HG02884 (cell line): Measurements from ENCODE around the gene SPCS2.
"Not testable (repeated sequence)": the region's sequence is repeated elsewhere in the genome, so short reads cannot be mapped to it uniquely, and the experiment has no call there.

ENCODE experiments used
- ATAC-seq: cut with Tn5 transposase; IDR thresholded peaks from one replicate; pipeline ENCODE4 v1.9.1; 2021; ENCODE audit warnings: mild to moderate bottlenecking, moderate library complexity; ENCODE audit not compliant: unreplicated experiment

SPCS2 gene

DNA sequence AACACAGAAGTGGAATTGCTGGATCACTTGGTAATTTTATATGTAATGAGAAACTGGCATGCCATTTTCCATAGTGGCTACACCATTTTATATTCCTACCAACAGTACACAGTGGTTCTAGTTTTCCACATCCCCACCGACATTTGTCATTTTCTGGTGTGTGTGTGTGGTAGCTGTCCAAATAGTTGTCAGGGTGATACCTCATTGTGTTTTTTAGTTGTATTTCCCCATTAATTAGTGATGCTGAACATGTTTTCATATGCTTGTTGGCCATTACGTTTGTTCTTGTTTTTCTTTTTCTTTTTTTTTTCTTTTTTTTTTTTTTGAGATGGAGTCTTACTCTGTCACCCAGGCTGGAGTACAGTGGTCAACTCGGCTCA, 51.9 kb downstream of the SPCS2 start:
- ATAC-seq: no peak

DNA sequence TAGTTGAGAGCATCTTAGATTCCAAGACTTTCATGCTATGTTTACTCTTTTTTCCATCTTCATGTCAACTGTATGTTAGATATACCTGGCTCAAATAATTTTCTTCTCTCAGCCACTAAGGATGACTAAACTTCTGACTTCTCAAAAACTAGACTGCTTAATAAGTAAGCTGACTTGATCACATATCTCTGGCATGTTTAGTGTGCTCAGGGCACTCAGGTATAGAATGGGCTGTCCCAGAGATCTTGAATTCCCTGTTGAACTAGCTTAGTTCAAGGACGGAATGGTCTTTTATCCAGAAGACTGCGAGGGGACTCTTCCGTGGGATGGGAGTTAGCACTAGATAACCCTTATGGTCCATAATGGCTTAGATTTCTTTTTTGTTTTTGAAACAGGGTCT, 52.6 kb downstream of the SPCS2 start:
- ATAC-seq: no peak

DNA sequence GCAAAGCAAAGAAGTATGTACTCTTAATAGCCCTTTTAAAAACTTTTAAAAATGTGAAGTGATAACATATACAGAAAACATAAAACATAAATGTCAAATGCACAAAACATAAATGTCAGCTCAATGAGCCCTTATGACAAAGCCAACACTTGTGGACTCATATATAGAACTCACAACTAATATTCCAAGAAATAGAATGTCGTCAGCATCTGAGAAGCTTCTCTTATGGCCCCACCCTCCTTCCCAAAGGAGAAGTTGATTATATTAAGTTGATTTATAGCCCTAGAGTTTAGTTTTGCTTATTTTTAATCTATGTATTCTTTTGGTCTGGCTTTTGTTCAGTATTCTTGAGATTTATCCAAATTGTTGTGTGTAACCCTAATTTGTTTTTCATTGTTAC, 53.5 kb downstream of the SPCS2 start:
- no peak for ATAC-seq

DNA sequence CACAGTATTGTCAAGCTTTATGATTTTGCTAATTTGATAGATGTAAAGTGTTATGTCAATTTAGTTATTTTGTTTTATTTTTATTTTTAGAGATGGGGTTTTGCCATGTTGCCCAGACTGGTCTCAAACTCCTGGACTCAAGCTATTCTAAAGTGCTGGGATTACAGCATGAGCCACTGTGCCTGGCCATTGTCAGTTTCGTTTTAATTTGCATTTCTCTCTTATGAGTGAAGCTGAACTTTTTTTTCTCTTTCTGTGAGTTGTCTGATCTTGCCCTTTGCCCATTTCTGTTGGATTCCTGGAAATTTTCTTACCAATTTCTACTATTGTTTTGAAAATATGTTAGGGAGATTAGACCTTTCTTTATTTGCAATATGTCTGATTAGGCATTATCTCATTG, 55.1 kb downstream of the SPCS2 start:
- ATAC-seq: no peak

GRCh38 chr11:75011357-75011756, 62.3 kb downstream of the SPCS2 start:
- ATAC-seq: no peak

DNA sequence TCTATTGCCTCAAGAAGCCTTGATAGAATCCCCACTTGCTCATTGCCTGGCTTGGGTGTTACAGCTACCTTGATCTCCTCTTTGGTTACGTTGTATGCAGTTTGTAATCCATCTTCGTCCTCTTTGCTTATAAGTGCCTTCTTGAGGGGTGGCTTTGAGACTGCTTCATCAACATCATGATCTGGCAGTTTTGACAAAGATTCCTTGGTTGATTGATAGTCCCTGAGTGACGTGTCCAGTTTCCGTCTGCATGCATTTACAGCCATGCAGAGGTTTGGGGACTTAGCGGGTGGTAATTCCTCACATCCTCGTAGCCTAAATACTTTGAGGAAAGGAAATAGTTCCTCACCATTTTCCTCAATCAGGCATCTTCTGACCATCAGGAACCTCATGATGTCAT, 62.8 kb downstream of the SPCS2 start:
- no peak for ATAC-seq

- no peak for ATAC-seq
Measured at GRCh38 chr11:75013051-75013450, 64.0 kb downstream of the SPCS2 start.

- no peak for ATAC-seq
Measured at GRCh38 chr11:75014129-75014528, 65.1 kb downstream of the SPCS2 start.

GRCh38 chr11:75019200-75019599, 70.1 kb downstream of the SPCS2 start:
- ATAC-seq: not testable (repeated sequence)

- not testable (repeated sequence) for ATAC-seq
Measured at GRCh38 chr11:75020328-75020727, 71.3 kb downstream of the SPCS2 start.

DNA sequence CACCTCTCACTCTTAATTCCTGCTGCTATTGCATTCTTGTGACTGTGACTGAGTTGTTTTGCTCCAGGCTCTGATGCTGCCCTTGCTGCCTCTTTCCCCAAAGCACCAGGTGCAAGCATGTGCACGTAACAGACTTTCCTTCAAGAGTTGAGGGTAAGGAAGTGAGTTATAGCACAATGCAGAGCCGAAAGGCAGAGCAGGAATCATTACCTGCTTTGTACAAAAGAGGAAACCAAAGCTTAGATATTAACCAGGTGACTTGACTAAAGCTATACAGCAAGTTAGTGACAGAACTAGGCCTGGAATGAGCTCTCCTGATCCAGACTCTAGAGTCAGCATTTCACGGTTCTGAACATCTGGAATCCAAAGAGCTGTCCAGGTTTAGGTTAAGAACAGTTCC, 73.2 kb downstream of the SPCS2 start:
- no peak for ATAC-seq

DNA sequence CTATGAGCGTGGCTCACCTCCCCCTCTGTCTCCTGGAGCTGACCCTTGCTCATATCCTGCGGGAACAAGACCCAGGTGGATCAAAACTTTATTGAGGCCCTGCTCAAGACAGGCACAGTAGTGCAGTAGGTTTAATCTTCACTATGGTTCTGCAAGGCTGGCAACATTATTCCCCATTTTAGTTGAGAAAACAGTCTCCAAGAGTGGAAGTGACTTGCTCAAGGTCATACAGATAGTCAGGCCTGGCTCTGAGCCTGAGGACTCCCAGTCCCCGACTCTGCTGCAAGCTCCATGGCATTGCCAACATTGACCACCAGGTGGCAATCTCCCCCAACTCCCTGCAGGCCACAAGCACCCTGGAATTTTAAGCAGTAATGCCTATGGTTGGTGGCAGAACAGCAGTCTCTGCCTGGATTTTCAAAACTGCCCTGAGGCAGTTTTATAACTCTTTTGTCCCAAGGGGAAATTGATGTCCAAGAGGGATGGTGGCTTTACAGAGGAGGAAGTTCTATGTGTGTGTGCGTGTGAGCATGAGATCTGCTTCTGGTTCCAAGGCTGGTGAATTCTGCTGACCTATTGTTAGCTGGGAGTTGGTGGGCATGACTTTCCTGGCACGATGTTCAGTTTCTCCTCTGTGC, 73.8 kb downstream of the SPCS2 start:
- no peak for ATAC-seq

DNA sequence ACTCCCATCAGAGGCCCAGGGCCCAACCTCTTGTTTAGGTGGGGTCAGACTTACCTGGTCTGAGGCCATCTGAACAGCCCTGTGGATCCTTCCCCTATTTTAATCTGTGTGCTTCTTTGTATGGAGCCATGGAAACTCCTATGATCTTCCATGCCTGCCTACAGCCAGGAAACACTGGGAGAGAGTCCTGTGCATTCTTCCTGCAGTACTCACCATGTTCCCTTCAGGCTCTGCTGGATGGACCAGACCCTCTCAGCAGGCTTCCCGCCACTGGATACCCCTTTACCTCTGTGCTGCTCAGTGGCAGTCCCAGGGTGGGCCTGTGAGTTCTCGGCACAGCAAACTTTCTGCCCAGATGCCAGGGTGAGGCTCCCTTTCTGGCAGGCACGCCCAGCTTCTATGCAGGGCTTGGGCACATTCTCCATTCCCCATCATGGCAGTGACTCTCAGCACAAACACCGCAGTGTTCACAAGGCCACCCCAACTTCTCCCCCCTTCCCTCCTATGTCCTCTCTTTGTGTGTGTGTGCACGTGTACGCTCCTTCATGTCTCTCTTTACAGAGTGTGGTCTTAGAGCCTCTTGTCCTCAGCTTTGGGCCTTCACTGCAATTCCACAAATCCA, 74.5 kb downstream of the SPCS2 start:
- no peak for ATAC-seq

DNA sequence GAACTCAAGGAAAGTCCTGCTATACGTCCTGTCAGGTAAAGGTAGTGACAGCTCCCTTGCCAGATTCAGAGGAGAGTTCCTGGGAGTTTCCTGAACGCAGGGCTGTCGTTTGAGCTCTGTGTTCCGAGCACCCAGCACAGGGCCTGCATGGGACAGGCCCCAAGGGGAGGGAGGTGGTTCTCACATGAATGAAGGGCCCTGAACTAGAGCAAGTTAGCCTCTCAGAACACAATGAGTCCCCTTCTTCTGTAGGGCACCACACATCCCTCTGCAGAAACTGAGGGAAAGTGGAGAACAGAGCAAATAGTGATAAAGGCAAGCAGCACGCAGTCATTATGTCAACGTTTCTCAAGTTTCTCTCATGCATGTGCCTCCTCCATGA, 75.0 kb downstream of the SPCS2 start:
- ATAC-seq: no peak

DNA sequence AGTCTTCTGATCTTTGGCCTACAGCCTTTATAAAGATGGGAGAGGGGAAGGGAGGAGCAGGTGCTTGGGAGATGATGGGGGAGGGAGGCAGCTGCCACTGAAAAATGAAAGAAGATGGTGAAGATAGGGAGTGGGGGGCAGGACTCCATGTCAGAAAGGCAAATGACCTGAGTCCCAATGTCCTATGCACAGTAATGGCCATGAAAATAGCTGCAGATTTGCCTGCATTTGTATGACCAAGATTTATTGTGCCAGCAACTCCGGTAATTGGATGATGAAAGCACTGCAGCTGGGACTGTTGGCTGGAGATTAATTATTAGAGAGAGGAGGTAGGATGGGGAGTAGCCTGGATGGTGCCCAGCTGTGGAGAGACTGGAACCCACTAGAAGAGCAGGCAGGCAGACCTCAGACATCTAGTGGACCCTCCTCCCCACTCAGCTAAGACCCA, 75.7 kb downstream of the SPCS2 start:
- no peak for ATAC-seq

GRCh38 chr11:75025561-75025960, 76.5 kb downstream of the SPCS2 start:
- no peak for ATAC-seq

- ATAC-seq: no peak
Measured at GRCh38 chr11:75028321-75028720, 79.3 kb downstream of the SPCS2 start.
